ENCODE measurements around the gene IFNK.

Gene IFNK

DNA sequence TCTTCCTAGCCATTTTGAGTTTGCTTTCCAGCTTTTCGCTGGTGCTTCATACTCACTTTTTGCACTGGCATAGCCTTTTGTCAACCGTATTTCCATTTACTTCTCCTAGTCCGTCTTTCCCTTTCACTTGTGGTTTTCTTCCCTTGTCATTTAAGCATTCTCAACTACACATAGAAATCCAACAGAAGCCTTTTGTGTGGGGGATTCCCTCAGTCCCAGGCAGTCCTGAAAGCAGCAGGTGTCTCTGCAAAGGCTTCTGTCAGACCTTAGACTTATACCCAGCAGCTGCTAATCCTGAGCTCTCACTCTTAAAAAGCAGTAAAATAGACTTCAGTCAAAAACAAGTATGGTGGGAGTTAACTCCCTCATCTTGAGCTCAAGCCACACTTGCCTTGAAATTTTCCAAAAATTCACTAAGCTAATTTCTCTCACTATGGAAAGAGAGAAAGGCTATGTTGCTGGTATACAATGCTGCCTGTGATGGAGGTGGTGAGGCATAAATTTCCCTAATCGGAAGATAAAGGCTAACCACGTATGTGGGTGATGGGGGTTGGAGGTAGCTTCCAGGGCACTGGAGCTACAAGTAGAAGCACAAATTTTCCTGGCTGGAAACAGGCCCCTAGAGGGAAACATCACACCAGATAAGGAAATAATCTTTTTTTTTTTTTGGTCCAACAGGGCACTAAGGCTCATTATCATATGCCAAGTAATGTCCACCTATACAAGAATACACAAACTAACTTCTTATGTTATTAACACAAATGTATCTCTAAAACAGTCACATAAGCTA is 34.8 kb upstream of the IFNK start:
- H3K27ac ChIP-seq = no peak overlapping the region
- H3K4me3 ChIP-seq (ENCODE audit: low read depth in 1 of 2, low read length in 1 of 2) = no peak overlapping the region
- H3K36me3 ChIP-seq = no peaks in the 10 kb centered on the region
- no peaks in the 10 kb centered on the region for H3K27me3 ChIP-seq
- TF ChIP-seq, protein P1, sequence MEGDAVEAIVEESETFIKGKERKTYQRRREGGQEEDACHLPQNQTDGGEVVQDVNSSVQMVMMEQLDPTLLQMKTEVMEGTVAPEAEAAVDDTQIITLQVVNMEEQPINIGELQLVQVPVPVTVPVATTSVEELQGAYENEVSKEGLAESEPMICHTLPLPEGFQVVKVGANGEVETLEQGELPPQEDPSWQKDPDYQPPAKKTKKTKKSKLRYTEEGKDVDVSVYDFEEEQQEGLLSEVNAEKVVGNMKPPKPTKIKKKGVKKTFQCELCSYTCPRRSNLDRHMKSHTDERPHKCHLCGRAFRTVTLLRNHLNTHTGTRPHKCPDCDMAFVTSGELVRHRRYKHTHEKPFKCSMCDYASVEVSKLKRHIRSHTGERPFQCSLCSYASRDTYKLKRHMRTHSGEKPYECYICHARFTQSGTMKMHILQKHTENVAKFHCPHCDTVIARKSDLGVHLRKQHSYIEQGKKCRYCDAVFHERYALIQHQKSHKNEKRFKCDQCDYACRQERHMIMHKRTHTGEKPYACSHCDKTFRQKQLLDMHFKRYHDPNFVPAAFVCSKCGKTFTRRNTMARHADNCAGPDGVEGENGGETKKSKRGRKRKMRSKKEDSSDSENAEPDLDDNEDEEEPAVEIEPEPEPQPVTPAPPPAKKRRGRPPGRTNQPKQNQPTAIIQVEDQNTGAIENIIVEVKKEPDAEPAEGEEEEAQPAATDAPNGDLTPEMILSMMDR (IDR thresholded peaks at IDR 0.05) = no peak
- H3K9me3 ChIP-seq = no peaks in the 10 kb centered on the region
- no peaks in the 10 kb centered on the region for H3K4me1 ChIP-seq (ENCODE audit: control insufficient read depth in 1 of 2, insufficient read depth in 1 of 2, low read depth in 1 of 2, low read length in 1 of 2)

DNA sequence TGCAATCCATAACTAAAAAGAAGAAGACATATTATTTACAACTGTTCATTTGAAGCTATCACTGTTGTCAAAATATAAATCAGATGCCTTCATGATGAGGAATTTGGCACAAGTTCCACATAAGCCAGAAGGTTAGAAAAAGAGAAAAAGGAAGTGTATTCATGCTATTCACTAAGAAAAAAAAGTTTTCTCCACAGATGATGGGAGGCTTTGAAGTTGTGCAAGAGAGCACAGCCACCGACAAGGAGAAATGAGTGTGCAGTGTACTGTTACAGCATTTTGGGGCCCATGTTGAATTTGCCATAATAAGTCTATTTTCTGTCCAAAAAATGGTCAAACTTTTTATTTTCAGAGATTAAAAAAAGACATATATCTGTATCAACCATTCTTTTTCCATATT is 32.9 kb upstream of the IFNK start:
- Histone ChIP-seq H3K27ac (no peak overlapping the region), H3K9me3 (no peaks in the 10 kb centered on the region)
- TF ChIP-seq, protein P1 (IDR thresholded peaks at IDR 0.05) = no peak

DNA sequence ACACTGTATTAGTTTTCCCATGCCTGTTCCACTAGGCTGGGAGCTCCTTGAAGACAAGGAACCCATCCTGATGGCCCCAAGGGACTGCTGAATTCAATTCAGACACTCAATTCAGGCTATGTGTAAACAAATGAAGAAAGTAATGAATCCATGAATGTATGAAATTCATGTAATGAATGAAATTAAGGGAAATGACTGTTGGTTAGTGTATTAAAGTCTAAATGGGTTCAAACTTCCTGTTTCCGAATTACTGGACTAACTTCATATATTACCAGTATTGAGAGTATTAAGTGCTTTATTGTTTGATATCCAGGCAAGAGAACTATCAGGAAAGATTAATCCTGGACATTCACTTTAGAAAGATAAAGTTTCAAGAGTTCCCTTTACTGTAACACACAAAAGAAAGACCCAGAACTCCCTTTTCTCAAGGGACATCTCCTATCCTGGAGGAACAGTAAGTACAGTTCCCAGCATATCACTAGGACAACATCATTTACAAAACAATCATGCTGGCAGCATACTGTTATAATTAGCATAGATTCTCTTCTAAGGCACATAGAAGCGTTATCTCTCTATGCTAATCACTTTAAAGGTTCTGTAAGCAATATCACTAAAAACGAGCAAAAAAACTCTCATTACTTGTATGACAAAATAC is 28.5 kb upstream of the IFNK start:
- Histone ChIP-seq H3K36me3 (no peaks in the 10 kb centered on the region), H3K27me3 (no peaks in the 10 kb centered on the region), H3K9me3 (no peaks in the 10 kb centered on the region), H3K4me1 (ENCODE audit: control insufficient read depth in 1 of 2, insufficient read depth in 1 of 2, low read depth in 1 of 2, low read length in 1 of 2) (no peaks in the 10 kb centered on the region), H3K27ac (no peak overlapping the region), H3K4me3 (ENCODE audit: low read depth in 1 of 2, low read length in 1 of 2) (no peak overlapping the region)
- TF ChIP-seq, protein P1 (IDR thresholded peaks at IDR 0.05) = no peak

More for the DNA sequence above, 32.9 kb upstream of the IFNK start:
- Histone ChIP-seq H3K36me3 (no peaks in the 10 kb centered on the region), H3K4me3 (ENCODE audit: low read depth in 1 of 2, low read length in 1 of 2) (no peak overlapping the region), H3K4me1 (ENCODE audit: control insufficient read depth in 1 of 2, insufficient read depth in 1 of 2, low read depth in 1 of 2, low read length in 1 of 2) (no peaks in the 10 kb centered on the region), H3K27me3 (no peaks in the 10 kb centered on the region)

DNA sequence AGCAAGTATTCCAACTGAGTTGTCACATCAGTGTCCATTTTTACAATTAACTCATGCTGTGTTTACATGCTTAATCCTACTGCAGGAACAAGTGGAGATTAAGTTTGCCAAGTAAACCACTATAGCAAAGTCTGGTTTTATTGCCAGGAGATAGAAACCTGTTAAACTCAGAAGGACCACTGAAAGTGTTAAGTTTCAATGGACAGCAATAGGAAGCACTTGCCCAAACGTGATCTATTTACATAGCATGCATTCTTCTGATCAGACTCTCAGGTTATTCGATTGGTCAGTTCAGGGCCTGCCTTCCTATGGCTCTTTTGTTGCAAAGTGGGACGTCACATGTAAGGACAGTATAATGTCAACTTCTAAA is 28.0 kb upstream of the IFNK start:
- H3K9me3 ChIP-seq = no peaks in the 10 kb centered on the region
- H3K27ac ChIP-seq = no peak overlapping the region
- H3K36me3 ChIP-seq = no peaks in the 10 kb centered on the region
- H3K27me3 ChIP-seq = no peaks in the 10 kb centered on the region
- TF ChIP-seq, protein P1 (IDR thresholded peaks at IDR 0.05) = no peak
- no peak overlapping the region for H3K4me3 ChIP-seq (ENCODE audit: low read depth in 1 of 2, low read length in 1 of 2)
- no peaks in the 10 kb centered on the region for H3K4me1 ChIP-seq (ENCODE audit: control insufficient read depth in 1 of 2, insufficient read depth in 1 of 2, low read depth in 1 of 2, low read length in 1 of 2)

DNA sequence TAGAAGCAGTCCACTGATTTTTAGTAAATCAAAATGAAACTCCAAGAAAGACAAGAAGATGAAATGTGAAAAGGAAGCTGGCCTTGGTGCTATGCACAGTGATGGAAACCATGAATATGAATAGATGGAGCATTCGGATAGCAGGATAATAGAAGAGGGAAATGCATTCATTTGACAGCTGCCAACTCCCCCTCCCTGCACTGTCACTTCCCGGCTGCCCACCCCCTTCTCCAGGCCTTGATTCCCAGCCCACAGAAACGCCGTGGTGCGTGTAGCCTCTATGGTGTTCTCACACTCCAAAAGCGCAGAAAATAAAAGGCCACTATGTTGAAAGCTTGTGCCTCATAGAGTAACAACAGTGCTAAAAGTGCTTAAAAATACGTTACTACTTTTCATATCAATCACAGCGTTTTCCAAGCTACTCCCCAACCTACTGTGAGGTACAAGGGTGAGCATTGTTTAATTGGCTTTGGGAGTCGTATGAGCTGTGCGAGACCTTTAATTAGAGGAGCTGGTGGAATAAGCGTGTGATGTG is 26.1 kb upstream of the IFNK start:
- TF ChIP-seq, protein P1 (IDR thresholded peaks at IDR 0.05) = no peak

More for the DNA sequence above, 26.1 kb upstream of the IFNK start:
- no peaks in the 10 kb centered on the region for H3K27me3 ChIP-seq
- H3K4me1 ChIP-seq (ENCODE audit: control insufficient read depth in 1 of 2, insufficient read depth in 1 of 2, low read depth in 1 of 2, low read length in 1 of 2) = no peaks in the 10 kb centered on the region
- no peaks in the 10 kb centered on the region for H3K36me3 ChIP-seq
- no peaks in the 10 kb centered on the region for H3K9me3 ChIP-seq
- H3K27ac ChIP-seq = no peak overlapping the region
- no peak overlapping the region for H3K4me3 ChIP-seq (ENCODE audit: low read depth in 1 of 2, low read length in 1 of 2)
